Measurements from ENCODE around the gene SNRNP35.
"Not testable (repeated sequence)": the region's sequence is repeated elsewhere in the genome, so short reads cannot be mapped to it uniquely, and the experiment has no call there.

SNRNP35 gene

GRCh38 chr12:123474485-123475245, 16.7 kb downstream of the SNRNP35 start:
- H3K4me1 Mint-ChIP-seq = peaks cover 24% of the 10 kb centered on the region
- H3K27ac Mint-ChIP-seq = peak overlapping the region; percentile 92
- no peak for ATAC-seq
- peaks cover 38% of the 10 kb centered on the region for H3K36me3 Mint-ChIP-seq
- H3K9me3 Mint-ChIP-seq = no peaks in the 10 kb centered on the region
- peak overlapping the region; percentile 28 for H3K4me3 Mint-ChIP-seq
- H3K27me3 Mint-ChIP-seq = no peaks in the 10 kb centered on the region

GRCh38 chr12:123475246-123475703, 17.3 kb downstream of the SNRNP35 start:
- no peaks in the 10 kb centered on the region for H3K27me3 Mint-ChIP-seq
- H3K4me3 Mint-ChIP-seq = peak overlapping the region; percentile 28
- no peaks in the 10 kb centered on the region for H3K9me3 Mint-ChIP-seq
- H3K36me3 Mint-ChIP-seq = peaks cover 38% of the 10 kb centered on the region
- H3K4me1 Mint-ChIP-seq = peaks cover 30% of the 10 kb centered on the region
- H3K27ac Mint-ChIP-seq = peak overlapping the region; percentile 92
- no peak for ATAC-seq

DNA sequence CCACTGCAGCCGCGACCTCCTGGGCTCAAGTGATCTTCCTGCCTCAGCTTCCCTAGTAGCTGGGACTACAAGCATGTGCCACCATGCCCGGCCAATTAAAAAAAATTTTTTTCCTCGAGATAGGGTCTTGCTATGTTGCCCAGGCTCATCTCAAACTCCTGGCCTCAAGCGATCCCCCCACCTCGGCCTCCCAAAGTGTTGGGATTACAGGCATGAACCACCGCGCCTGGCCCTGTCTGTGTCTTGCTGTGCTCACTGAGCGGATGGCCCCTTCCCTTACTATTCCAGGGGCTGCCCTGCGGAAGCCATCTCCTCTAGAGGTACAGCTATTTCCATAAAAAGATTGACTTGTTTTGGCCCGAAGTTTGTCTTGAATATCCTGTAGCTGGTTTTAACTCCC, 20.1 kb downstream of the SNRNP35 start:
- Mint-ChIP-seq H3K9me3 (no peaks in the 10 kb centered on the region), H3K4me1 (peaks cover 47% of the 10 kb centered on the region), H3K27me3 (no peaks in the 10 kb centered on the region), H3K4me3 (no peak overlapping the region), H3K27ac (no peak overlapping the region), H3K36me3 (peaks cover 20% of the 10 kb centered on the region)
- ATAC-seq = no peak

- Mint-ChIP-seq H3K27me3 (no peaks in the 10 kb centered on the region), H3K36me3 (peaks cover 20% of the 10 kb centered on the region), H3K4me3 (no peak overlapping the region), H3K27ac (peak overlapping the region; percentile 70), H3K4me1 (peaks cover 52% of the 10 kb centered on the region), H3K9me3 (no peaks in the 10 kb centered on the region)
- ATAC-seq = no peak
Measured at GRCh38 chr12:123478762-123479161, 20.8 kb downstream of the SNRNP35 start.

GRCh38 chr12:123479442-123480180, 21.7 kb downstream of the SNRNP35 start:
- Mint-ChIP-seq H3K4me1 (peaks cover 55% of the 10 kb centered on the region), H3K27ac (peak overlapping the region; percentile 70), H3K27me3 (no peaks in the 10 kb centered on the region)

GRCh38 chr12:123481251-123481650, 23.3 kb downstream of the SNRNP35 start:
- H3K27me3 Mint-ChIP-seq, ATAC-seq: not testable (repeated sequence)
- peaks cover 45% of the 10 kb centered on the region for H3K4me1 Mint-ChIP-seq

More at GRCh38 chr12:123479442-123480180, 21.7 kb downstream of the SNRNP35 start:
- Mint-ChIP-seq H3K9me3 (no peaks in the 10 kb centered on the region), H3K36me3 (peaks cover 20% of the 10 kb centered on the region), H3K4me3 (no peak overlapping the region)
- no peak for ATAC-seq

GRCh38 chr12:123482876-123483275, 24.9 kb downstream of the SNRNP35 start:
- ATAC-seq = no peak
- Mint-ChIP-seq H3K27ac (peak overlapping the region; percentile 75), H3K4me1 (peaks cover 39% of the 10 kb centered on the region), H3K36me3 (peaks cover 5% of the 10 kb centered on the region), H3K4me3 (no peak overlapping the region), H3K9me3 (no peaks in the 10 kb centered on the region), H3K27me3 (peaks cover 1% of the 10 kb centered on the region)

More at GRCh38 chr12:123481251-123481650, 23.3 kb downstream of the SNRNP35 start:
- H3K4me3 Mint-ChIP-seq = peak overlapping the region; percentile 41
- H3K27ac Mint-ChIP-seq, H3K9me3 Mint-ChIP-seq, H3K36me3 Mint-ChIP-seq: not testable (repeated sequence)

GRCh38 chr12:123483602-123484248, 25.8 kb downstream of the SNRNP35 start:
- Mint-ChIP-seq H3K4me3 (no peak overlapping the region), H3K27me3 (peaks cover 9% of the 10 kb centered on the region), H3K27ac (peak overlapping the region; percentile 75), H3K9me3 (no peaks in the 10 kb centered on the region), H3K4me1 (peaks cover 39% of the 10 kb centered on the region), H3K36me3 (peaks cover 2% of the 10 kb centered on the region)
- peak; percentile 51 for ATAC-seq

GRCh38 chr12:123485756-123486155, 27.8 kb downstream of the SNRNP35 start:
- Mint-ChIP-seq H3K9me3 (no peaks in the 10 kb centered on the region), H3K36me3 (no peaks in the 10 kb centered on the region), H3K4me1 (peaks cover 27% of the 10 kb centered on the region), H3K27me3 (peaks cover 9% of the 10 kb centered on the region), H3K27ac (no peak overlapping the region), H3K4me3 (no peak overlapping the region)
- ATAC-seq = no peak

DNA sequence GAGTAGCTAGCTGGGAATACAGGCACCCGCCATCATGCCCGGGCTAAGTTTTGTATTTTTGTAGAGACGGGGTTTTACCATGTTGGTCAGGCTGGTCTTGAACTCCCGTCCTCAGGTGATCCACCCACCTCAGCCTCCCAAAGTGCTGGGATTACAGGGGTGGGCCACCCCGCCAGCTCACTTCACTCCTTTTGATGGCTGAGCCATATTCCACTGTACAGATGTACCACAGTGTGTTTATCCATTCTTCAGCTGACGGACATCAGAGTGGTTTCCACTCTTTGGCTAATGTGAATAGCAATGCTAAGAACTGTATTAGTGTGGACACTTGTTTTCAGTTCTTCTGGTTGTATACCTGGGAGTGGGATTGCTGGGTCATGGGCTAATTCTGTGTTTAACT, 29.5 kb downstream of the SNRNP35 start:
- Mint-ChIP-seq H3K27ac (no peak overlapping the region), H3K9me3 (no peaks in the 10 kb centered on the region), H3K4me1 (peaks cover 22% of the 10 kb centered on the region), H3K27me3 (peaks cover 9% of the 10 kb centered on the region), H3K36me3 (no peaks in the 10 kb centered on the region), H3K4me3 (no peak overlapping the region)
- no peak for ATAC-seq

GRCh38 chr12:123488539-123489230, 30.7 kb downstream of the SNRNP35 start:
- H3K4me1 Mint-ChIP-seq = peaks cover 11% of the 10 kb centered on the region
- H3K36me3 Mint-ChIP-seq = no peaks in the 10 kb centered on the region
- H3K9me3 Mint-ChIP-seq = no peaks in the 10 kb centered on the region
- H3K27me3 Mint-ChIP-seq = peaks cover 9% of the 10 kb centered on the region
- no peak for ATAC-seq
- H3K4me3 Mint-ChIP-seq = no peak overlapping the region
- peak overlapping the region; percentile 25 for H3K27ac Mint-ChIP-seq

- Mint-ChIP-seq H3K4me1 (peaks cover 2% of the 10 kb centered on the region), H3K9me3 (no peaks in the 10 kb centered on the region)
- ATAC-seq = no peak
Measured at GRCh38 chr12:123489580-123489979, 31.6 kb downstream of the SNRNP35 start.

DNA sequence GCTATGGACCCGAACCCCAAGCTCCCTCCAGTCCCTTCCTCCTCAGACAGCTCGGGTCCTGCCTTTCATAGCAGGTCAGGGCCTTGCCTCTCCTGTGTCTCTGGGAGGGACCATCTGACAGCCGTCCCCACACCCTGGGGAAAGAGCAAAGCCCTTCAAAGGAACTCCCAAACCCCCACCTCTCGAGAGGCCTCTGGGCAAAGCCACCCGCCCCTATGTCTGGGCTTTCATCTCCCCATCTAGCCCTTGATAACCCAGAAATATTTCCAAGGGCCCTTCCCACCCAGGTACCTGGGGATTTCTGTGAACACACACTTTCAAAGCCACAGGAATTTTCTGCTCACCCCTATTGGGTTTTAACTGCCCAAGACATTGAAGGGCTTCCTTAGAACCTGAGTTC, 32.1 kb downstream of the SNRNP35 start:
- Mint-ChIP-seq H3K27ac (no peak overlapping the region), H3K36me3 (no peaks in the 10 kb centered on the region), H3K27me3 (peaks cover 9% of the 10 kb centered on the region), H3K4me3 (no peak overlapping the region), H3K4me1 (no peaks in the 10 kb centered on the region), H3K9me3 (no peaks in the 10 kb centered on the region)
- ATAC-seq = no peak

More at GRCh38 chr12:123489580-123489979, 31.6 kb downstream of the SNRNP35 start:
- no peak overlapping the region for H3K27ac Mint-ChIP-seq
- no peak overlapping the region for H3K4me3 Mint-ChIP-seq
- no peaks in the 10 kb centered on the region for H3K36me3 Mint-ChIP-seq
- peaks cover 9% of the 10 kb centered on the region for H3K27me3 Mint-ChIP-seq

GRCh38 chr12:123491056-123491455, 33.1 kb downstream of the SNRNP35 start:
- ATAC-seq = no peak
- Mint-ChIP-seq H3K36me3 (no peaks in the 10 kb centered on the region), H3K4me3 (no peak overlapping the region), H3K9me3 (no peaks in the 10 kb centered on the region), H3K27ac (no peak overlapping the region), H3K27me3 (peaks cover 9% of the 10 kb centered on the region), H3K4me1 (no peaks in the 10 kb centered on the region)

DNA sequence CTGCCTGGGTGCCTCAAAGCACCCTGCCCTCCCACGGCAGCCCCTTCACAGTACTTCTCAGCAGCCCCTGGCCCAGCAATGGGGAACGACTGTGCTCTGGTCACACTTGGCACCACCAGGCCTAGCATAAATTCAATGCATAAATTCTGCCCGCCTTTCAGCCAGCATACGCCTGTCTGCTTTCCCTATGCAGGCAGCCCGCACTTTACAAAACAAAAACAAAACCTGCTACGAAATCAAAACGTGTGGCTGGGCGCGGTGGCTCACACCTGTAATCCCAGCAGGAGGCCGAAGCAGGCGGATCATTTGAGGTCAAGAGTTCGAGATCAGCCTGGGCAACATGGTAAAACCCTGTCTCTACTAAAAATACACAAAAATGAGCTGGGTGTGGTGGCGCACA, 33.5 kb downstream of the SNRNP35 start:
- H3K4me1 Mint-ChIP-seq = no peaks in the 10 kb centered on the region
- peaks cover 9% of the 10 kb centered on the region for H3K27me3 Mint-ChIP-seq

More for the DNA sequence above, 33.5 kb downstream of the SNRNP35 start:
- no peak for ATAC-seq
- Mint-ChIP-seq H3K36me3 (no peaks in the 10 kb centered on the region), H3K27ac (no peak overlapping the region), H3K4me3 (no peak overlapping the region), H3K9me3 (no peaks in the 10 kb centered on the region)

Data from stimulated activated memory B cell treated with anti-CD40 and anti-IgM and Interleukin-4, amounts not matched to agents 10 μg/mL and 1 μg/mL and 100 μg/mL, for 72 hours (primary cell).